GM23338 (cell line): ENCODE data around the gene TMEM213. TPM values are rescaled to one million over a fixed set of nuclear protein-coding genes. Genes with fewer than 3 reads are reported as not detected.

Source experiments
- ATAC-seq: fragments of 200-7000 bp; cut with Tn5 transposase; 3 replicates; pipeline ENCODE4 v1.9.1; 2020
- DNase-seq: peaks from one replicate; pipeline ENCODE4 v3.0.0-alpha.2; 2015; ENCODE audit warnings: low spot score
- H2AFZ ChIP-seq: fragments of 200-600 bp; sonication (generic); 2 replicates; pipeline ENCODE4 v1.8.0; 2016; ENCODE audit warnings: antibody characterized with exemption, mild to moderate bottlenecking, moderate library complexity
- H3F3A ChIP-seq: fragments of 200-600 bp; sonication (generic); replicated peaks from 2 replicates; pipeline ENCODE4 v1.8.0; 2017; ENCODE audit warnings: antibody characterized with exemption, mixed run types, low read depth
- H3K27ac ChIP-seq: fragments of 200-600 bp; sonication (generic); 2 replicates; pipeline ENCODE4 v1.6.1; 2016; ENCODE audit warnings: low read depth
- H3K27me3 ChIP-seq: fragments of 200-600 bp; sonication (generic); 2 replicates; pipeline ENCODE4 v1.8.0; 2016; ENCODE audit warnings: mild to moderate bottlenecking, mixed run types, moderate library complexity; ENCODE audit not compliant: insufficient read depth
- H3K36me3 ChIP-seq: fragments of 200-600 bp; sonication (generic); 2 replicates; pipeline ENCODE4 v1.8.0; 2016; ENCODE audit warnings: mild to moderate bottlenecking; ENCODE audit not compliant: insufficient read depth
- H3K4me1 ChIP-seq: fragments of 200-600 bp; sonication (generic); 2 replicates; pipeline ENCODE4 v1.8.0; 2016; ENCODE audit warnings: mild to moderate bottlenecking, moderate library complexity; ENCODE audit not compliant: insufficient read depth
- H3K4me2 ChIP-seq: fragments of 200-600 bp; sonication (generic); 2 replicates; pipeline ENCODE4 v1.7.1; 2017; ENCODE audit warnings: mixed run types
- H3K4me3 ChIP-seq: fragments of 200-600 bp; sonication (generic); 2 replicates; pipeline ENCODE4 v1.6.1; 2016; ENCODE audit warnings: mixed run types
- H3K79me2 ChIP-seq: fragments of 200-600 bp; sonication (generic); replicated peaks from 2 replicates; pipeline ENCODE4 v1.8.0; 2017; ENCODE audit warnings: mild to moderate bottlenecking; ENCODE audit not compliant: insufficient read depth
- H3K9me2 ChIP-seq: fragments of 200-600 bp; sonication (generic); 2 replicates; pipeline ENCODE4 v1.8.0; 2017; ENCODE audit not compliant: insufficient read depth
- H4K20me1 ChIP-seq: fragments of 200-600 bp; sonication (generic); replicated peaks from 2 replicates; pipeline ENCODE4 v1.8.0; 2017; ENCODE audit warnings: mild to moderate bottlenecking; ENCODE audit not compliant: insufficient read depth
- H3K27ac Mint-ChIP-seq: 2 replicates; pipeline ENCODE4 v1.8.0; 2020; ENCODE audit warnings: inconsistent platforms, mild to moderate bottlenecking, moderate library complexity, mixed read lengths
- H3K27me3 Mint-ChIP-seq: 3 replicates; pipeline ENCODE4 v1.8.0; 2022; ENCODE audit warnings: low read depth, mild to moderate bottlenecking, moderate library complexity, mixed read lengths, inconsistent platforms; ENCODE audit not compliant: insufficient read depth, poor library complexity
- H3K36me3 Mint-ChIP-seq: 3 replicates; pipeline ENCODE4 v1.8.0; 2021; ENCODE audit warnings: low read depth, mild to moderate bottlenecking, inconsistent platforms, moderate library complexity, mixed read lengths
- H3K4me1 Mint-ChIP-seq: 3 replicates; pipeline ENCODE4 v1.8.0; 2020; ENCODE audit warnings: mild to moderate bottlenecking, inconsistent platforms, mixed read lengths
- H3K4me3 Mint-ChIP-seq: 3 replicates; pipeline ENCODE4 v1.8.0; 2021; ENCODE audit warnings: moderate library complexity, mild to moderate bottlenecking, inconsistent platforms, mixed read lengths
- H3K9me3 Mint-ChIP-seq: 3 replicates; pipeline ENCODE4 v1.8.0; 2020; ENCODE audit warnings: moderate library complexity, mild to moderate bottlenecking, inconsistent platforms, mixed read lengths
- EZH2 ChIP-seq: fragments of 200-600 bp; sonication (generic); IDR thresholded peaks from one replicate; pipeline ENCODE4 v1.8.0; 2017; ENCODE audit warnings: antibody characterized with exemption, mild to moderate bottlenecking, low read depth; ENCODE audit not compliant: unreplicated experiment
- EZH2phosphoT487 ChIP-seq: fragments of 200-600 bp; sonication (generic); IDR thresholded peaks from one replicate; pipeline ENCODE4 v1.8.1; 2018; ENCODE audit warnings: antibody characterized with exemption; ENCODE audit not compliant: unreplicated experiment
- JUNB ChIP-seq: IDR thresholded peaks from one replicate; pipeline ENCODE4 v1.6.1; 2016; ENCODE audit warnings: antibody characterized with exemption; ENCODE audit not compliant: unreplicated experiment
- NANOG ChIP-seq: IDR thresholded peaks from 2 replicates; pipeline ENCODE4 v1.6.1; 2016; ENCODE audit warnings: antibody characterized with exemption, borderline replicate concordance
- REST ChIP-seq: IDR thresholded peaks from one replicate; pipeline ENCODE4 v1.6.1; 2018; ENCODE audit warnings: antibody characterized with exemption; ENCODE audit not compliant: unreplicated experiment
- ZNF114 ChIP-seq: fragments of 250-450 bp; sonication (Bioruptor Pico); IDR thresholded peaks from 2 replicates; pipeline ENCODE4 v1.5.0; 2020; ENCODE audit warnings: mild to moderate bottlenecking, moderate library complexity
- ZNF331 ChIP-seq: fragments of 250-450 bp; sonication (Bioruptor Pico); IDR thresholded peaks from 2 replicates; pipeline ENCODE4 v1.5.0; 2020; ENCODE audit warnings: low read depth, mild to moderate bottlenecking, moderate library complexity
- polyA plus RNA-seq: library from polyadenylated mRNA; unstranded; fragments of >200 nt; fragmentation: Nextera tagmentation; extraction: Ambion mirVana; gene quantifications from 2 replicates; pipeline ENCODE4 v1.2.1, GENCODE V29; 2016
- total RNA-seq: library from RNA; depleted of rRNA; stranded (reverse); fragments of >200 nt; shearing (Covaris generic); gene quantifications from 2 replicates; pipeline ENCODE4 v1.2.3, GENCODE V29; 2014
- TF ChIP-seq, protein P1 (sequence below), 2 experiments: fragments of 200-600 bp in 1 of 2; sonication (generic) in 1 of 2; conservative IDR thresholded peaks; 2 replicates each; pipeline versions ENCODE4 v1.5.1 to v1.6.1; 2016 to 2017; ENCODE audit warnings: antibody characterized with exemption in 2 of 2, low read depth in 2 of 2, mild to moderate bottlenecking in 2 of 2, moderate library complexity in 1 of 2

TMEM213 gene
- total and polyA plus RNA-seq, 2 experiments from 2014 or later = 0.89 TPM; not detected in 1

- Histone ChIP-seq H3K36me3 (no peaks in the 10 kb centered on the region), H3K27ac (no peak overlapping the region), H2AFZ (no peak overlapping the region), H3K4me3 (no peak overlapping the region), H3K79me2 (no peaks in the 10 kb centered on the region), H3F3A (no peaks in the 10 kb centered on the region), H3K9me2 (no peaks in the 10 kb centered on the region), H4K20me1 (no peaks in the 10 kb centered on the region; the same call in 1 of the 2 replicates), H3K4me2 (no peak overlapping the region), H3K4me1 (no peaks in the 10 kb centered on the region), H3K27me3 (no peaks in the 10 kb centered on the region)
- Mint-ChIP-seq H3K4me3 (no peak overlapping the region), H3K4me1 (peaks cover 10% of the 10 kb centered on the region; the same call in 1 of the 3 replicates), H3K36me3 (peaks cover 26% of the 10 kb centered on the region), H3K27ac (no peak overlapping the region), H3K27me3 (no peaks in the 10 kb centered on the region), H3K9me3 (no peaks in the 10 kb centered on the region)
- ATAC-seq (peak; percentile 30), DNase-seq (no peak)
- no peak for TF ChIP-seq ZNF114 (CRISPR knock-in tag)
- TF ChIP-seq JUNB = no peak
- no peak for TF ChIP-seq REST
- TF ChIP-seq, protein P1, sequence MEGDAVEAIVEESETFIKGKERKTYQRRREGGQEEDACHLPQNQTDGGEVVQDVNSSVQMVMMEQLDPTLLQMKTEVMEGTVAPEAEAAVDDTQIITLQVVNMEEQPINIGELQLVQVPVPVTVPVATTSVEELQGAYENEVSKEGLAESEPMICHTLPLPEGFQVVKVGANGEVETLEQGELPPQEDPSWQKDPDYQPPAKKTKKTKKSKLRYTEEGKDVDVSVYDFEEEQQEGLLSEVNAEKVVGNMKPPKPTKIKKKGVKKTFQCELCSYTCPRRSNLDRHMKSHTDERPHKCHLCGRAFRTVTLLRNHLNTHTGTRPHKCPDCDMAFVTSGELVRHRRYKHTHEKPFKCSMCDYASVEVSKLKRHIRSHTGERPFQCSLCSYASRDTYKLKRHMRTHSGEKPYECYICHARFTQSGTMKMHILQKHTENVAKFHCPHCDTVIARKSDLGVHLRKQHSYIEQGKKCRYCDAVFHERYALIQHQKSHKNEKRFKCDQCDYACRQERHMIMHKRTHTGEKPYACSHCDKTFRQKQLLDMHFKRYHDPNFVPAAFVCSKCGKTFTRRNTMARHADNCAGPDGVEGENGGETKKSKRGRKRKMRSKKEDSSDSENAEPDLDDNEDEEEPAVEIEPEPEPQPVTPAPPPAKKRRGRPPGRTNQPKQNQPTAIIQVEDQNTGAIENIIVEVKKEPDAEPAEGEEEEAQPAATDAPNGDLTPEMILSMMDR (conservative IDR thresholded peaks at IDR 0.05; ENCODE audit: low read depth in 2 of 2) = peak; percentile 14 to 27; a peak in 2 of 4 replicates
Observed at GRCh38 chr7:138835087-138835486, 37.3 kb downstream of the TMEM213 start.

DNA sequence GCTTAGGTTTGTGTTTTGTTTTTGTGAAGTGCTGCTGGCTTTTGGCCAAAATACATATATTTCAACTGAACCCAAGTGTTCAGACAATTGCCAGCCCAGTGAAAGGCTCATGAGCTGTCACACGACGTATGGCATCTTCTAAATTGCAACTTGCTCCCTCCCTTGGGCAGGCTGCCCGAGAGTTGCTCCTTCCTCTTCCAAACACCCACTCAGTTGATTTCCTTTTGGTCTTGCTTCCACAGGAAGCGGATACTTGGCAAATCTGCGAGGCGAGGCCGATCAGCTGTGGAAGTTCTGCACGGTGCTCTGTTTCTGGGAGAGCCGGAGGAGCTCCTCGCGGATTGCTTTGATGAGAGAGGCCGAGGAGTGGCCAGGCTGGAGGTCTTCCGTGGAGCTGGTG, 39.8 kb downstream of the TMEM213 start:
- Histone ChIP-seq H4K20me1 (no peaks in the 10 kb centered on the region; the same call in 1 of the 2 replicates), H3F3A (no peaks in the 10 kb centered on the region), H3K4me3 (no peak overlapping the region), H3K4me2 (no peak overlapping the region), H3K9me2 (no peaks in the 10 kb centered on the region), H3K27ac (no peak overlapping the region), H3K79me2 (no peaks in the 10 kb centered on the region), H3K36me3 (no peaks in the 10 kb centered on the region), H3K27me3 (no peaks in the 10 kb centered on the region), H3K4me1 (no peaks in the 10 kb centered on the region), H2AFZ (no peak overlapping the region)
- no peak overlapping the region for H3K27ac Mint-ChIP-seq
- ATAC-seq (no peak), DNase-seq (no peak)
- no peaks in the 10 kb centered on the region for H3K27me3 Mint-ChIP-seq
- H3K9me3 Mint-ChIP-seq = no peaks in the 10 kb centered on the region
- peaks cover 5% of the 10 kb centered on the region; the same call in 1 of the 3 replicates for H3K4me1 Mint-ChIP-seq
- no peak overlapping the region for H3K4me3 Mint-ChIP-seq
- no peak for TF ChIP-seq EZH2phosphoT487
- no peak for TF ChIP-seq NANOG
- TF ChIP-seq JUNB = no peak
- TF ChIP-seq ZNF331 (CRISPR knock-in tag) = no peak
- TF ChIP-seq EZH2 = no peak
- TF ChIP-seq, protein P1 (conservative IDR thresholded peaks at IDR 0.05; ENCODE audit: low read depth in 2 of 2) = no peak
- H3K36me3 Mint-ChIP-seq = peaks cover 30% of the 10 kb centered on the region
